ENCODE results near the gene AK5.
"Not testable (repeated sequence)": the region's sequence is repeated elsewhere in the genome, so short reads cannot be mapped to it uniquely, and the experiment has no call there.

Gene AK5

DNA sequence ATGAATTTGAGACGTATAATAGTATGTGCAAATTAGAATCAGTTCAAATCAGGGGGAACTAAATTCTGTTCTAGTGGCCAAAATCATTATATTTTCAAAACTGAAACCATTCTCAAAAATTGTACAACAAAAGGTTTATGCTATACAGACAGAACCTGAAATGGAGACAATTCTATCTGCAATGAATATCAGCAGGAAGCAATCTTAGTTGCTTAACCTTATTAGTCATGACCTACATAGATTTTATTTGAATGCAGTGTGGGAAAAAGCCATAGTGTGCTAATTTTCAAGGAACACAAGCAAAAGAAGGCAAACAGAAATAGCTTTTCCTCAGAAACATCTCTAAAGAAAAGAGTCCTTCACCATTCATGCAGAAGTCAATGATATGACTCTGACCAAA, 6.5 kb downstream of the AK5 start:
- no peak for DNase-seq

DNA sequence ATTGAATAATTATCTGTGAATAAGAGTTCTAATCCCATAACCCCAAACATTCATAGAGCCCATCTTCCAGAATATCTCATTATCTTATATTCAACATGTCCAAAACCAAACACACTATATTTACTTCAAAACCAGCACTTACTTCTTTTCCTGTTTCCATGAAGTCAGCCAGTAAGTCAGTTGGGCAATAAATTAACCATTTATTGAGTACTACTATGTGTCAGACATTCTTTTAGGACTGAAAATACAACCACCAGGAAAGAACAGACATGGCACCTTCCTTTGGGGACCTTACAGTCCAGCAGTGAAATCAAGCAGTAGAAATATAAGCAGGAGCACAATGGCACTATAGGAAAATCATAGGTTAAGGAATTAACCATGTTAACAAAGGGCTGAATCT, 8.8 kb downstream of the AK5 start:
- DNase-seq = no peak

- no peak for DNase-seq
Observed at GRCh38 chr1:77292551-77292950, 10.7 kb downstream of the AK5 start.

- no peak for DNase-seq
Observed at GRCh38 chr1:77300566-77300965, 18.7 kb downstream of the AK5 start.

DNA sequence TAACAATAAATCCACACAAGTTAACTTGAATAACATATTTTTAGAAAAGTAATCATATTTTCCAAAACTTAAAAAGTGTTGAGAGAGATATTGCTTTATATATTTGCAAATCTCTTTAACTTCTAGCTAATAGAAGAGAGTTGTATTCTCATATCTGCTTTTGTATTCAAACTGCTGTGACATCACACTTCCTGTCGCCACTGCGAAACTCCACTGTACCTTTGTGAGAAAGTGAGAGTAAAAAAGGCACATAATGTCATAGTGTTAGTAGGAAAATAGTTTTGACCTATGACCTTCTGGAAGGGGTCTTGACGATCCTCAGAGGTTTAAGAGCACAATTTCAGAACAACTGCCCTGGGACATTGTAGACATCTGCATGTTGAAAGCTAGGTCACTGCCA, 21.6 kb downstream of the AK5 start:
- no peak for DNase-seq

DNA sequence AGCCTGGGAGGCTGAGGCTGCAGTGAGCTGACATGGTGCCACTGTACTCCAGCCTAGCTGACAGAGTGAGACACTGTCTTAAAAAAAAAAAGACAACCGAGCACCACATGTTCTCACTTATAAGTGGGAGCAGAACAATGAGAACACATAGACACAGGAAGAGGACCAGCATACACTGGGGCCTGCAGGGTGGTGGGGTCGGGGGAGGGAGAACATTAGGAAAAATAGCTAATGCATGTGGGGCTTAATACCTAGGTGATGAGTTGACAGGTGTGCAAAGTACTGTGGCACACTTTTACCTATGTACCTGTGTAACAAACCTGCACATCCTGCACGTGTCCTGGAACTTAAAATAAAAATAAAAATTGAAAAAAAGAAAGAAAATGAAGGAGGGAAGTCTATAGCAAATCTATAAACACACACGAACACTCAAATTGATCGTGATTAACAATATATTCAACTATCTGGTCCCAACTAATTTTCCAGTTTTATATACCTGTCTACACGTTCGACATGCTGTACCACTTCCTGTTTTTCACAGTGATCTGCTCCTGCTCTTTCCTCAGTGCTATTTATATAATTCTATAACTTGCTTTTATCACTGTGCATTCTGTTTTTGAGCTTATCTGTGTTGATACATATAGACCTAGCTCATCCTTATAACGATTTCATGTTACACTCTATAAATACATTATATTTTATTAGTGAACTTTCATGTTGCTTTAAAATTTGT, 27.2 kb downstream of the AK5 start:
- DNase-seq = no peak

DNA sequence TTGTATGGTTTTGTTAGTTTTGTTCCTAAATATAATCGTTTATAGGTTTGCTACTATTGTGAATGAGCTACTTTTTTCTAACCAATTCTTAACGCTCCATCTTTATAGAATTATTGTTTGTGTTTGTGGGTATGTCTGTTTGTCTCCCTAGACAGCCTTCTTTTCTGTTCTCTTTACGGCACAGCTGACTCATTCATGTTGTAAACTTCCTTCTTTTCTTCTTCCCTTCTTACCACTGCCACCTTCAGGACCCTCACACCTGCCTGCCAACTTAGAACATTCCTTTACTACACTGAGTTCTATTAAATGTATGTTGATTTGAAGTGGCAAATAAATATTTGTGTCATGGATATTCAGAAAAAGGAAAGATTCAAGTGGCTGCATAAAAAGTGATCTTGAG, 29.1 kb downstream of the AK5 start:
- DNase-seq = no peak

GRCh38 chr1:77312364-77312763, 30.5 kb downstream of the AK5 start:
- not testable (repeated sequence) for DNase-seq

DNA sequence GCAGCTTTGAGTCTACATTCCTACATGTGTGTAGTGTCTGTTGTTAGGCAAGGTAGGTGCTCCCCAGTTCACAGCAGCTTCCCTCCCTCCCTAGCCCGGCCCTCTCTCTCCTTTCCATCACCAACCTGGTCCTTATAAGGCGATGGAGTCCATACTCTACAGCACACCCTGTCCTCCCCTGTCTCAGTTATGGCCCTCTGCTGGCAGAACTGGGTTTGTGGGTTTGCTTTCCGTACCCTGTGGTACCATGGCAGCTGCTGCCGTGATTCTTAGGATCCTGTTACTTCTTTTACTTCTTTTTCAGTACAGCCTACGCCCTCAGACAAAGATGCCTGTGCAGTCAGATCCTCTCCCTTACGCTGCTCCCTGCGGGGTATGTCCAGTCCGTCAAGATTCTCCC, 31.7 kb downstream of the AK5 start:
- no peak for DNase-seq

DNA sequence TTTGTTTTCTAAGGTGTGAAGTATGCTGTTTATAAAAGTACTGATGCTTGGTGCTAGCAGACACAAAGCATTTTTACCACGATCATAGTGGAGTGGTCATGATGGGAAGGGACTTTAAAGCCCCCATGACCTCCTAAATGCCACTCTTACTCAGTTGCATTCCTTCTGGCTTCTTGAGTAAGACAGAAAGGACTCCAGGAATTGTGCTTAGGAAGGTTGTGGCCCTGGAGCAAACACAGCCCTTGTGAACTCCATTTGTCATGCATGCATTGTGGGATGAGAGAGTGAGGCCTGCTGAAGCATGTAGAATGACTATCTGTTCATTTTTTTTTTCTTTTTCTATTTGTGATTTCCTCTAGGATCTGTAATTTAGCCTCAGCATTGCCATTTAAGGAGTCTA, 34.2 kb downstream of the AK5 start:
- DNase-seq = no peak

DNA sequence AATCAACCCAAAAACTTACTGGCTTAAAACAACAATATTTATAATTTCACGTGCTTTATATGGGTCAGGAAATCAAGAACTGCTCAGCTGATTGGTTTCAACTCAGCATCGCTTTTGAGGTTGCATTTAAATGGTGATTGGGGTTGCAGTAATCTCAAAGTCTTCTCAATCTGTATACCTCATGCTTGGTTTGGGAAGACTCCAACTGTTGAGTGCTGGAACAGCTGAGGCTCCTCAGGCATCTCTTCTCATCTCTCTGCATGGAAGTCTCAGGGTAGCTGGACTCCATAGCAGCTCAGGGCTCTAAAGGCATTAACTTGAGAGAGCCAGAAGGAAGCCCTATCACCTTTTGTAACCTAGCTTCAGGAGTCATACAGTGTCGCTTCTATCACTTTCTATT, 35.1 kb downstream of the AK5 start:
- DNase-seq = no peak

DNA sequence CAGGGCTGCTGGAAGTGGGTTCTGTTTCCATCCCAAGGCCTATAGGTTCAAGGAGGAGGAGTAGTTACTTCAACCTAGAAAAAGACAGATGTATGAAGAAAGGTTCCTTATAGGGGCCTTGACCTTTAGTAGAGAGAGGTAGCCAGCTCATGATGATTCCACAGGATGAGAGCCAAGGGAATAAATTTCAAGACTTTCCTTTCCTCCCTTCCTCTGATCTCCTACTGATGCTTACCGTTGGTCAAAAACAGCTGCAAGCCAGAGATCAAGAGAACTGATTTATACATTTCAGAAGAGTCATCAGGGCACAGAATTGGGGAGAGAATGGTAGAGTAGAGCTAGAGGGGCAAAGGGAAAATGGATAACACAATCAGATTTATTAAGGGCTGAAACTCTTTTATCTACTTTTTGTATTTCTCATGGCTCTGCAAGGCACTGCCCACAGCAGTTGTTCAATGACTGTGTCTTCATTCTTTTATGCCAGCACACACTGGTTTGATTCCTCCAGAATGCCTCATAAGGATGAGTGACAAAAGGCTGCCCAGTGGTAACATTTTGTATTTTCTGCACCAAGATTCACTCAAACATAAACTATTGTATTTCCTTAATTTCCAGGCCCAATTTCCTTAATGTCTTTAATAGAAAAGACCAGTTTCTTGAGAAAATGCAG, 37.4 kb downstream of the AK5 start:
- DNase-seq = no peak

- no peak for DNase-seq
Observed at GRCh38 chr1:77322061-77322900, 40.5 kb downstream of the AK5 start.

DNA sequence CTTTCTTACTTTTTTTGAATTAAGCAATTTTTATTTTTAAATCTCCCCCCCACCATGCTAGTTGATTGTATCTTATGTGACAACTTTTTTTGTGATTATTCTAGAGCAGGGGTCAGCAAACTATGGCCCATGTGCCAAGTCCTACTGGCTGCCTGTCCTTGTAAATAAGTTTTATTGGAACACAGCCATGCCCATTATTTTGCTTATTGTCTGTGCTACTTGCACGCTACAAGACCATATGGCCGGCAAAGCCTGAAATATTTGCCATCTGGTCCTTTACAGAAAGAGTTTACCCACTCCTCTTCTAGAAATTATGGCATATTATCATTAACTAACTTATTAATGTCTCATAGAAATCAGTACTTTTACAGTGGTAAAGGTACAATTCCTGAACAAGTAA, 51.7 kb downstream of the AK5 start:
- no peak for DNase-seq

DNA sequence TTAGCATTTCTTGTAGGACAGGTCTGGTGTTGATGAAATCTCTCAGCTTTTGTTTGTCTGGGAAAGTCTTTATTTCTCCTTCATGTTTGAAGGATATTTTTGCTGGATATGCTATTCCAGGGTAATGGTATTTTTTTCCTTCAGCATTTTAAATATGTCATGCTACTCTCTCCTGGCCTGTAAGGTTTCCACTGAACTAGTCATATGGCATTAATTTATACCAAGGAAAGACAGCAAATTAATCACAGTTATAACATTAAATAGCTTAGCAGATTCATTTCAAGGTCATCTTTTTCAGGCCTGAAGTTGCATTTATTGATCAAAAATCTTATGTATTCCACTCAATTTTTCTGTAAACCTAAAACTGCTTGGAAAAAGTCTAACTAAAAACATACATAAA, 54.9 kb downstream of the AK5 start:
- DNase-seq = no peak

DNA sequence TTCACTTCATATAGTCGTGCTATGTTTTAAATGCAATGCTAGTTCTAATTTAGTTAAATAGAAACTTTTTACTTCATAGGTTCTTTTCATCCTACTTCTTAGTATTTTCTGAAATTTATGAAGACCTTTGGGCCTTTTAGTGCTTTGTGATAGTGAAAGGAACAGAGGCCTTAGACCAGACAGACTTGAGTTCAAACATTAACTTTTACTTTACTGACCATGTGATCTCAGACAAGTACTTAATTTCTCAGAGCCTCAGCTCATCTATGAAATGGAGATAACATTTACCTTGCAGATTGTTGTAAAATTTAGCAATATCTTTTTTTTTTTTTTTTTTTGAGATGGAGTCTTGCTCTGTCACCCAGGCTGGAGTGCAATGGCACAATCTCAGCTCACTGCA, 57.5 kb downstream of the AK5 start:
- DNase-seq = no peak

DNA sequence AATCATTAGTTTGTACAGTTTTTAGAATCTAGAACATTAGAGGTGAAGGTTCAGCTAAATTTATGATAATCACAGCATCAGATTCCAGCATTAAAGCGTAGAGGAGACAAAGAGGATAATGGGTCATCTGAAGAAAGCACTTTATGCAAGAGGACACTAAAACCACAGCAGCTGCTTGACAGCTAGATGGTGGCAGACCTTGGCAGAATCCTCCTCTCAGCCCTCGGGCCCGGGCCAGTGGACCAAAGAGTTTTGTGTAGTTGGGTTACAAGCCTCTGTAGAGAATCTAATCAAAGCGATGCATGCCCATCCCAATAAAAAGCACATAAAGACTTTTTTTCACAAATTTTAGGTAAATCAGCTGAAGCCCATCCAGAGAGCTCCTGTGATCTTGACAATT, 59.4 kb downstream of the AK5 start:
- no peak for DNase-seq

DNA sequence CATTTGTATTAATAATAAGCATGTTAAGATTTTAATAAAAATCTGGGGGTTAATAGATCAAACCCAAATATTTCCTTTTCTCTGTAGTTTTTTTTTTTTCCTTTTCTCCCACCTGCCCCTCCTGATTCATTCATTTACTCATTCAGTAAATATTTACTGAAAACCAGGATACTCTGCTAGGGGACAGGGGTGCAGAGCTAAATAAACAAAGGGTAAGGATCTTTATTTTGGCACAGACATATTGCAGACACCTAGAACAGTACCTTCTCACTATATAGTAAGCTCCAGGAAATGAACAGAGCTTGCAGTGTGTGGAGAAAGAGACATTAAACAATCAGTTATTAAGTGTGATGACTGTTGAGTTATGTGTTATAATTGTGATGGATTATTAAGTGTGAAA, 60.9 kb downstream of the AK5 start:
- DNase-seq = no peak

DNA sequence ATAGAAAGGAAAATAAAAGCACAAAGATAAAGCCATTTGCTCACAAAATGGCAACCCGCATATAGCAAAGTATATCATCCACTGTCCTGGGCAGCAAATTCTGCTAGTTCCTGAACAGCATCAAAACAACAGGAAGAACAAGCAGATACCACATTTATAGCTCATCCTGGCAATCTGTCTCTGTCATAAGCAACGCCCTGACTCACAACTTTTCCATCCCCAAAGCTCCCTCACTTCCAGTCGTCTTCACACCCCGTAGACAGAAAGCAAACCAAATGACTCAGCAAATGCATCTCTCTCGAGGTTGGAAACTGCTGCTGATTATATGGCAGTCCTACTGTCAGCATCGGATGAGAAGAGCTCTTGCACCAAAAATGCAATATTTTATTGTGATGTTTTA, 65.8 kb downstream of the AK5 start:
- no peak for DNase-seq

DNA sequence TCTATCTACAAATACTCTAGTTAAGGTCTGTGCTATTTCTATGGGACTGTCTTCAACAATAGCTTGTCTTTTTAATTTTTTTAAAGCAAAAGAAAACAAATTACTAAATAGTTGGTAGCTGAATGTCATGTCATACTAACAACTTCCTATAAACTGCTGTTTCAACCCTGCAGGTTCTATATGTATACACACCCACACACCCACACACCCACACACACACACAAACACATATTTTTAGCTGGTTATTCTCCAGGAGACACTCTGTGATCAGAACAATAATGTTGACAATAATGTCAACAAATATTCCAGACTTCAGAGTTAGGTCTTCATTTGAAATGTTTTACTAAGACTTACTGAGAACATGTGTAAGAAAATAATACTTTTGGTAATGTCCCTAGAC, 66.7 kb downstream of the AK5 start:
- no peak for DNase-seq

DNA sequence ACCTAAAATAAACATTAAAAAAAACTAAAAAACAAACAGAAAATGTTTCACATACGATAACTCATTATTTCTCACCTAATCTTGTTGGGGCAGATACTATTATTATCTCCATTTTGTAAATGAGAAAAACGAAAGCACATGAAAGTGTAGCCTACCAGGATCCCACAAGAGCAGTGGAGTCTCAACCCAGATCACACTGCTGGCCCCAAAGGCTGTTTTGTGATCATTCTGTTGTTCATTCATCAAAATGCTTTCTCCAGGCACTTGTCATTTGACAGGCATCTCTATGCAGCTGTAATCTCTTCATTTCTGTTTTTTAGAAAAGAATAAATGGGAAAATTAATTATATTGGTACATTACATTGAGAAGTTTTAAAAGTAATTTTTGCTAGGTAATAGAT, 67.5 kb downstream of the AK5 start:
- no peak for DNase-seq

GRCh38 chr1:77350012-77350770, 68.4 kb downstream of the AK5 start:
- DNase-seq = no peak

- DNase-seq = no peak
Observed at GRCh38 chr1:77354536-77354935, 72.7 kb downstream of the AK5 start.
